GM11168 (cell line): ENCODE data around the gene NFIC.
"Not testable (repeated sequence)": the region's sequence is repeated elsewhere in the genome, so short reads cannot be mapped to it uniquely, and the experiment has no call there.

Source experiments
- in situ Hi-C: fragments of 300-500 bp; cut with MboI; formaldehyde crosslinking; loops from one replicate; pipeline ENCODE4 v1.12.0; 2022; ENCODE audit warnings: low sequenced_read_pairs; ENCODE audit not compliant: unreplicated experiment

Gene NFIC

GRCh38 chr19:3500429-3501101, 134.2 kb downstream of the NFIC start, which contains the start of gene DOHH:
Gene DOHH, minus strand, starts transcription at chr19:3500674. Its CDS starts 3,860 bp downstream, at chr19:3496814.
- in situ Hi-C loops: no loop called here

GRCh38 chr19:3501780-3502179, 135.4 kb downstream of the NFIC start:
- in situ Hi-C loops: no loop called here

- in situ Hi-C loops: no loop called here
Measured at GRCh38 chr19:3503036-3503572, 136.7 kb downstream of the NFIC start.

- in situ Hi-C loops: no loop called here
Measured at GRCh38 chr19:3504735-3505134, 138.4 kb downstream of the NFIC start.

GRCh38 chr19:3505598-3506383, 139.4 kb downstream of the NFIC start, which contains the start of gene FZR1:
Gene FZR1, plus strand, starts transcription at chr19:3506311. Its CDS starts 16,679 bp downstream, at chr19:3522990.
- in situ Hi-C loops: no loop called here

- in situ Hi-C loops: no loop called here
Measured at GRCh38 chr19:3506384-3507340, 140.3 kb downstream of the NFIC start.

GRCh38 chr19:3507371-3508120, 141.2 kb downstream of the NFIC start:
- in situ Hi-C loops: no loop called here

- in situ Hi-C loops: not testable (repeated sequence)
Measured at GRCh38 chr19:3508121-3508661, 141.8 kb downstream of the NFIC start.

GRCh38 chr19:3508771-3509535, 142.6 kb downstream of the NFIC start:
- in situ Hi-C loops: no loop called here

GRCh38 chr19:3509566-3509989, 143.2 kb downstream of the NFIC start:
- in situ Hi-C loops: no loop called here

- in situ Hi-C loops: no loop called here
Measured at GRCh38 chr19:3510727-3511126, 144.3 kb downstream of the NFIC start.

- in situ Hi-C loops: no loop called here
Measured at GRCh38 chr19:3511506-3512251, 145.3 kb downstream of the NFIC start.

- in situ Hi-C loops: no loop called here
Measured at GRCh38 chr19:3512562-3513228, 146.3 kb downstream of the NFIC start.

GRCh38 chr19:3513229-3514140, 147.1 kb downstream of the NFIC start:
- in situ Hi-C loops: no loop called here

GRCh38 chr19:3514930-3515329, 148.5 kb downstream of the NFIC start:
- in situ Hi-C loops: no loop called here

GRCh38 chr19:3515891-3516422, 149.6 kb downstream of the NFIC start:
- in situ Hi-C loops: no loop called here
